Muscle layer of duodenum (tissue), 2 donors: ENCODE measurements around the gene PARVA.
"Not testable (repeated sequence)": the region's sequence is repeated elsewhere in the genome, so short reads cannot be mapped to it uniquely, and the experiment has no call there.

ENCODE experiments used
- H3K27ac ChIP-seq: one replicate; pipeline ENCODE4 v1.7.0; 2013; ENCODE audit warnings: mild to moderate bottlenecking, low read length
- H3K27me3 ChIP-seq: one replicate; pipeline ENCODE4 v1.7.0; 2013; ENCODE audit warnings: low read depth, mild to moderate bottlenecking, control low read depth, low read length
- H3K36me3 ChIP-seq, 2 donors: one replicate each; pipeline ENCODE4 v1.7.0; 2013; ENCODE audit warnings: low read length in 2 of 2, control low read depth in 1 of 2, mild to moderate bottlenecking in 1 of 2; ENCODE audit not compliant: insufficient read depth in 2 of 2, control insufficient read depth in 1 of 2
- H3K4me1 ChIP-seq, 2 donors: one replicate each; pipeline ENCODE4 v1.7.0; 2013; ENCODE audit warnings: low read length in 2 of 2, mild to moderate bottlenecking in 2 of 2, control low read depth in 1 of 2, moderate library complexity in 1 of 2; ENCODE audit not compliant: insufficient read depth in 2 of 2, control insufficient read depth in 1 of 2
- H3K4me3 ChIP-seq, 2 donors: one replicate each; pipeline ENCODE4 v1.7.0; 2013; ENCODE audit warnings: low read length in 2 of 2, low read depth in 1 of 2, mild to moderate bottlenecking in 1 of 2
- H3K9me3 ChIP-seq, 2 donors: one replicate each; pipeline ENCODE4 v1.7.0; 2013; ENCODE audit warnings: low read length in 2 of 2, control low read depth in 1 of 2, mild to moderate bottlenecking in 1 of 2; ENCODE audit not compliant: control insufficient read depth in 1 of 2
- donor health status: healthy.

Gene PARVA

DNA sequence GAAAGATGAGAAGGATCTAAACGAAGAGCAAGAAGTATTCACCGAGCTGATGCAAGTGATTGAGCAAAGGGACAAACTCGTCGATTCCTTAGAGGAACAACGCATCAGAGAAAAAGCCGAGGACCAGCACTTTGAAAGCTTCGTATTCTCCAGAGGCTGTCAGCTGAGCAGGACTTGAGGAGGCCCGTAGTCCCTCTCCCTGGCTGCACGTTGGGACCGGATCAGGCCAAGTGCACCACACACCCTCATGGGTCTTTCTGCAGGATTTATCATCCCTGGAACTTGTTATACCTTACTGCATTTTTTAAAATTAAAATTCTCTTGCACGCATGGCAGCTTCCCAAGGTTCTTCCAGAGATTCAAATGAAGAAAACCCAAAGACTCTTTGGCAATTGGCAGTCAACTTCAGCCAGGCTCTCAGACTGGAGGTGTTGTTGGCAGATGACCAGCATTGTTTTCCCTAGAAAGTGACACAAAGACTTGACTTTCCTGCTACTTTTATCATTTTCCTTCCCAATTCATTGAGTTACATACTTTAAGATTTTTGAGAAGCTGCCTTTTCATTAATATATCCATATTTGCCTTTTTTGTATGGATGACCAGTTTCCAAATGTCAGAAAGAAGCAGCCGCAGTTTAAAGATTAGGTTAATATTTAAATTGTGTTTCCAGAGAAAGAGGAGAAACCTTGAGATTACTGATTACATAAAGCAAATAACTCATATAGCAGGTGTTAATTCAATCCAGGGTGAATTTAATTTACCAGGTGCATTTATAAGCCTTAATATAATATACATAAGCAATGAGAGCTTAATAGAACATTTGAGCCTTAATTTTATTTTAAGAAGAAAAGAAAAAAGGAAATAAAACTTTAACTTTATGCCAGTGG is 18.8 kb upstream of the PARVA start:
- Histone ChIP-seq H3K4me1 (no peaks in the 10 kb centered on the region), H3K27me3 (no peaks in the 10 kb centered on the region), H3K9me3 (no peaks in the 10 kb centered on the region)

DNA sequence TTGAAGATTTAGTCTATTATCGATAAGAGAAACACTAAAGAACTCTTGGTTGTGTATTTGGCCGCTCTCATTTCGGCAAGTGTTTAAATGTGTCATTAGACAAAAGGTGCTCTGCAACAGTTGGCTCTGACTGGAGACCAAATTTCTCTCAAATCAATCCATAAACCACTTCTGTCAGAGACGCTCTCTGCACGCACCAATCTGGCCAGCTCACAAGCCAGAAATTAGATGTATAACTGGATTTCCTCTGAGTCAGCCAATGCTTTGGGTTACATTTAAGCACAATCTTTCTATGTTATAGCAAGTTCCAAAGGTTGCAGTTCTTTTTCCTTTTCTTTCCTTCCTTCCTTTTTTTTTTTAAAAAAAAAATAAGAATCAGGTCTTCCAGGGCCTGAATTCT is 17.6 kb upstream of the PARVA start:
- Histone ChIP-seq H3K4me3 (no peak overlapping the region), H3K36me3 (no peaks in the 10 kb centered on the region), H3K4me1 (no peaks in the 10 kb centered on the region), H3K27me3 (no peaks in the 10 kb centered on the region), H3K27ac (no peak overlapping the region), H3K9me3 (no peaks in the 10 kb centered on the region)

More for the DNA sequence above, 18.8 kb upstream of the PARVA start:
- no peak overlapping the region for H3K4me3 ChIP-seq
- no peak overlapping the region for H3K27ac ChIP-seq
- no peaks in the 10 kb centered on the region for H3K36me3 ChIP-seq

DNA sequence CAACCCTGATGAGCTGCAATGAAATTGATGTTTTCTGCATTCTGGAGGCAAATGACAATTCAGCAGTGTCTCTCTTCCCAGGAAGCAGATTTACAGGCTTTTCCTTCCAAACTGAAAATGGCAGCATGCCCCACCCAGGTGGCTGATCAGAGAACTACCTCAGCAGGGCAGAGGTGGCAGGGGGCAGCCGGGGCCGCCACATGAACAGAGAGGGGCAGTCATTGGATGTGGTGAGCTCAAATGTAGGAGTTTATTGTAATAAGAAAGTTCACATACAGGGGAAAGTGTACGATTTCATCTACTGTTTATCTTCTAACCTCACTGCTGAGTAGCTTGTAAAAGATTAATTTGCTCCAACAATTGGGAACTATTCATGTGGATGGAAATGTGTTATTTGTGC is 15.7 kb upstream of the PARVA start:
- H3K27ac ChIP-seq = no peak overlapping the region
- H3K4me3 ChIP-seq = no peak overlapping the region
- no peaks in the 10 kb centered on the region for H3K36me3 ChIP-seq
- no peaks in the 10 kb centered on the region for H3K9me3 ChIP-seq
- H3K27me3 ChIP-seq = no peaks in the 10 kb centered on the region
- H3K4me1 ChIP-seq = peaks cover 0 to 7% of the 10 kb centered on the region in 2 donors

DNA sequence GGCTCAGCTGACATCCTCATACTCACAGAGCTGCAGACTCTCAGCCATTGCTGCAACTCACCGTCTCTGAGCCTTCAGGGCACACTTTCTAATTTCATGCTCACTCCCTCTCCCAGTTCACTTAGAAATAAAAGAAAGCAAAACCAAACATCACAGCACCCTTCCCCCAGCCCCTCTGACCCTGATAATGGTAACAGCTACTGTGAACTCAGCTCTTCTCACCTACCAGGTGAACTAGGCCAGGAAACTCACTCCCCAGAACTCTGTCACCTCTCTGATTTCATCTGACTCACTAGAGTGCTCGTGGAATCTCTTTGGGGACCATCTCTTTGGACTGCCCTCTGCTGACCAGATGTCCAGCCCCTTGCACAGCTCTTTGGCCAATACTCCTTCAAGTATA is 14.5 kb upstream of the PARVA start:
- Histone ChIP-seq H3K4me3 (no peak overlapping the region), H3K9me3 (no peaks in the 10 kb centered on the region), H3K36me3 (no peaks in the 10 kb centered on the region), H3K4me1 (peaks cover 0 to 7% of the 10 kb centered on the region in 2 donors), H3K27me3 (no peaks in the 10 kb centered on the region), H3K27ac (no peak overlapping the region)

DNA sequence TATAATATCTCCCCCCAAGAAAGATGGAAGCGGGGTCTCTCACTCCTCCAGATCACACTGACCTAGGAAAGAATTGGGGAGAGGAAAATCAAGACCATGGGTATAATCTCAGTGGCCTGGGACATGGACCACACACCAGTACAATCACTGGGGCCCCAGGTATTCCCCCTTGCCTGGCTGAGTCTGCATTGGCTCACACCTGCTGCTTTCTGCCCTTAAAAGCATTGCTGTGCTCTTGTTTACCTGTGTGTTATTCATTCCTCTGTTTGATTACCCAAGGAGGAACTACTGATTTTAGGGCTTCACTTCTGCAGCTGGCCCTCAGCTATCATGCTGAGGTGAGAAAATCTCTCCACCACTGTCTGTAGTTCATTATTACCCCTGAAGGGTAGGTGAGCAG is 14.0 kb upstream of the PARVA start:
- peaks cover 0 to 7% of the 10 kb centered on the region in 2 donors for H3K4me1 ChIP-seq

DNA sequence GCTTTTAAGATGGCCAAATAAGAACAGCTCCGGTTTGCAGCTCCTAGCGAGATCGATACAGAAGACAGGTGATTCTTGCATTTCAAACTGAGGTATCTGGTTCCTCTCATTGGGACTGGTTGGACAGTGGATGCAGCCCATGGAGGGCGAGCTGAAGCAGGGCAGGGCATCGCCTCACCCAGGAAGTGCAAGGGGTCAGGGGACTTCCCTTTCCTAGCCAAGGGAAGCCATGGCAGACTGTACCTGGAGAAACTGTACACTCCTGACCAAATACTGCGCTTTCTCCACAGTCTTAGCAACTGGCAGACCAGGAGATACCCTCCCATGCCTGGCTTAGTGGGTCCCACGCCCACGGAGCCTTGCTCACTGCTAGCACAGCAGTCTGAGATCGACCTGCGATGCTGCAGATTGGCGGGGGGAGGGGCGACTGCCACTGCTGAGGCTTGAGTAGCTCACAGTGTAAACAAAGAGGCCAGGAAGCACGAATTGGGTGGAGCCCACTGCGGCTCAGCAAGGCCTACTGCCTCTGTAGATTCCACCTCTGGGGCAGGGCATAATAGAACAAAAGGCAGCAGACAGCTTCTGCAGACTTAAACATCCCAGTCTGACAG is 11.3 kb upstream of the PARVA start:
- H3K9me3 ChIP-seq, H3K36me3 ChIP-seq, H3K4me1 ChIP-seq, H3K4me3 ChIP-seq, H3K27me3 ChIP-seq, H3K27ac ChIP-seq: not testable (repeated sequence)

More for the DNA sequence above, 14.0 kb upstream of the PARVA start:
- Histone ChIP-seq H3K27ac (no peak overlapping the region), H3K36me3 (no peaks in the 10 kb centered on the region), H3K4me3 (no peak overlapping the region), H3K9me3 (no peaks in the 10 kb centered on the region), H3K27me3 (no peaks in the 10 kb centered on the region)

DNA sequence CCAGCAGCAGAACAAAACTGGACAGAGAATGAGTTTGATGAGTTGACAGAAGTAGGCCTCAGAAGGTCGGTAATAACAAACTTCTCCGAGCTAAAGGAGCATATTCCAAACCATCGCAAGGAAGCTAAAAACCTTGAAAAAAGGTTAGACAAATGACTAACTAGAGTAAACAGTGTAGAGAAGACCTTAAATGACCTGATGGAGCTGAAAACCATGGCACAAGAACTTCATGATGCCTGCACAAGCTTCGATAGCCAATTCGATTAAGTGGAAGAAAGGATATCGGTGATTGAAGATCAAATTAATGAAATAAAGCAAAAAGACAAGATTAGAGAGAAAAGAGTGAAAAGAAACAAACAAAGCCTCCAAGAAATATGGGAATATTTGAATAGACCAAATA is 10.3 kb upstream of the PARVA start:
- not testable (repeated sequence) for H3K9me3 ChIP-seq, H3K27me3 ChIP-seq, H3K4me1 ChIP-seq, H3K27ac ChIP-seq, H3K4me3 ChIP-seq, H3K36me3 ChIP-seq

DNA sequence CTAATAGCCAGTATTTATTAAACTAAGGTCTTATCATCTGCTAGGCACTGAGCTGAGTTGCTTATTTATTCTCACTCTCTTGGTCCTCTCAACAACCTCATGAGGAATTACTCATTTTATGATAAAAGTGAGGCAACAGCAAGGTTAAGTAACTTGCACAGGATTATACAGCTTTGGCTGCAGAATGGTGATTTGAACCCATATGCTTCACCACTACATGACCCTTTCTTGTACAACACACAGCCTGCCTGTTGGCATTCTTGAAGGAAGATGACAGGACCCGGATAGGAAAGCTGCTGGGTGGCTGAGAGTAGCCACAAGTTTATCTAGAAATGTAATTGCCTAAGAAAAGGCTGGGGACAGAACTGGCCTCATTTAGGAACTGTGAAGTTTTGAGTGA is 5.3 kb upstream of the PARVA start:
- no peak overlapping the region for H3K27ac ChIP-seq
- no peaks in the 10 kb centered on the region for H3K9me3 ChIP-seq
- peaks cover 0 to 5% of the 10 kb centered on the region in 2 donors for H3K4me1 ChIP-seq
- H3K4me3 ChIP-seq = no peak overlapping the region
- H3K36me3 ChIP-seq = no peaks in the 10 kb centered on the region
- H3K27me3 ChIP-seq = no peaks in the 10 kb centered on the region

DNA sequence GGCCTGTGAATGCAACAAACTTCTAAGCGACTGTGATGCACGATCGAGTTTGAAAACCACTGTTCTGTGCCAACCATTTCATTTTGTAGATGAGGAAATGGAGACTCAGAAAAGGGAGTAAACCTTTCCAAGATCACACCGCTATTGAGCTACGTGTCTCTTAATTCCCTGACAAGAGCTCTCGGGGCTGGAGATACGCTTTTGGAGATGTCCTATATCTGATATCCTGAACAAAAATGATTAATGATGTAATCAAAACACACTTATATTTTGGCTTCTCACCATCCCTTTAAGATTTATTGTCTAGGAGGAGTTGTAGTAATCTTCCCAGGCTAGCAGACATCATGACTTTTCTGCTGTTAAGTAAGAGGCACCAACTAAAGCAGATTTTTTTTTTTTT is 1.7 kb upstream of the PARVA start:
- H3K9me3 ChIP-seq = no peaks in the 10 kb centered on the region
- H3K4me3 ChIP-seq = no peak overlapping the region
- no peaks in the 10 kb centered on the region for H3K27me3 ChIP-seq
- H3K36me3 ChIP-seq = no peaks in the 10 kb centered on the region
- peaks cover 0 to 18% of the 10 kb centered on the region in 2 donors for H3K4me1 ChIP-seq
- no peak overlapping the region for H3K27ac ChIP-seq

DNA sequence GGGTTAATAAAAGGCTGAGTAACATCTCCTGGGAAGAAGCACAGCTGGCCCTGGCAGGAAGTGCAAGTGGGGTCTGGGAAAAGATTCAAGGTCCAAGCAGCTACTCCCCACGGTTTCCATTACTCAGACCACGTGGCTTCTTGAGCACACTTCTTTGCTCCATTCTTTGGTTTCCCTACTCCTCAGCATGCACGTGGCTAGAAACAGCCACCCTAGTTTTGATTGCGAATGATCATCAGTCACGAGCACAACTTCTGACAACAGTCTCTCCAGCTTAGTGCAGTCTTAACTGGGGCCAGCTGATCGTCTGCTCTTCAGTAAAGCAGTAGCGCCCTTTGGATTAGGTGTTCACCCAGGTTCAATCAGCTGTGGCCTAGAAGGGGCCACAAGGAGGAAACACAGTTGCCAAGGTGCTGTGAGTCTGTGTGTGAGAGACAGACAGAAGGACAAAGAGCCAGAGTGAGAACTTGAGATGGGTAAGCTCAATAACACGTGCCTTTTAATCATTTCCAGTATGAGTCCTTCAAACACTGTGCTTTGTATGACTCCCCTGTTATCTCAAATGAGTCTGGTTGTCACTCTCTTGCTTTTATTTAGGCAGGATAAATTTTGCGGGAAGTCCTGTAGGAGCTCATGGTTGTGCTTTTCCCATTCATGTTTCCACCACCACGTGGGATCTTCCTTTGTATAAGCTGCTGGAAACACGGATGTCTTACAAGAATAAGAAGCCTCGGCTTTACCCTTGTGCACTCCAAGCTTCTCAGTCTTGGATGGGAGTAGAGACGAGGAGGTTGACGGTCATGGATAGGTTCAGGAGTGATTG is 901 bp upstream of the PARVA start:
- Histone ChIP-seq H3K9me3 (no peaks in the 10 kb centered on the region), H3K27me3 (no peaks in the 10 kb centered on the region), H3K4me1 (peaks cover 0 to 20% of the 10 kb centered on the region in 2 donors), H3K27ac (peak overlapping the region; percentile 68), H3K36me3 (no peaks in the 10 kb centered on the region), H3K4me3 (peak overlapping the region in 1 of 2 donors; percentile 67)
